Nephron progenitor cell (in vitro differentiated cells): ENCODE measurements around the gene ZFP91.

ENCODE experiments used
- DNase-seq: peaks from one replicate; pipeline ENCODE4 v3.0.0; 2021
- H3K27ac Mint-ChIP-seq: 2 replicates; pipeline ENCODE4 v1.8.0; 2021; ENCODE audit warnings: mild to moderate bottlenecking, moderate library complexity, mixed read lengths
- H3K27me3 Mint-ChIP-seq: 2 replicates; pipeline ENCODE4 v1.8.0; 2021; ENCODE audit warnings: mild to moderate bottlenecking, low read depth, mixed read lengths; ENCODE audit not compliant: poor library complexity
- H3K36me3 Mint-ChIP-seq: 2 replicates; pipeline ENCODE4 v1.8.0; 2021; ENCODE audit warnings: low read depth, mixed read lengths
- H3K4me1 Mint-ChIP-seq: 2 replicates; pipeline ENCODE4 v1.8.0; 2021; ENCODE audit warnings: mixed read lengths
- H3K4me3 Mint-ChIP-seq: 2 replicates; pipeline ENCODE4 v1.8.0; 2021; ENCODE audit warnings: mild to moderate bottlenecking, moderate library complexity, mixed read lengths
- H3K9me3 Mint-ChIP-seq: 2 replicates; pipeline ENCODE4 v1.8.0; 2021; ENCODE audit warnings: mild to moderate bottlenecking, moderate library complexity, mixed read lengths
- TF ChIP-seq, protein P1 (sequence below): fragments of 200-600 bp; sonication (generic); IDR thresholded peaks from 2 replicates; pipeline ENCODE4 v1.5.0; 2021; ENCODE audit warnings: antibody characterized with exemption

Gene ZFP91

DNA sequence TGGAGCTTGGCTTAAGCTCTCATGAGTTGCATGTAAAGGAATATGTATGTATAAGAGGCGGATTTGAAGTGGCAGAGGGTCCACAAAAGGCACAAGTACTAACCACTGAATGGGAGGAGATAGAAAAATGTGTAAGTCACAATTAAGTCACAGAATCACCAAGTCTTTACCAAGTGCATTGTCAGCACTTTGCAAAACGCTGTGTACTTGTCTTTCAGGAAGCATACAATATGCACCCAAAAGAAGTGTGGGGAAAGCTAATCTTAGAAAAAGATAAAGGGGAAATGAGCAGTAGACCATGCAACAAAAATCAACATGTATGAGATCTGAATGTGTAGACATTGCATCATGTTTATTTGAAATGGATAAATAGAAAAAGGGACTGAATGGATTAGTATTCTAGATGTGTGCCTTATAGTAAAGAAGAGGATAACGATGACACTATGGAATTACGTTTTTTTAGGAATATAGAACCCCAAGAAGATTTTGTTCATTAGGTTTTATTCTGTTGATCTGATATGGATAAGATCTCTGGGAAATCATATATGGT lies 48.1 kb downstream of the ZFP91 start:
- no peaks in the 10 kb centered on the region for H3K9me3 Mint-ChIP-seq
- no peaks in the 10 kb centered on the region for H3K27me3 Mint-ChIP-seq
- H3K4me3 Mint-ChIP-seq: no peak overlapping the region
- DNase-seq: no peak
- H3K36me3 Mint-ChIP-seq: peaks cover 34% of the 10 kb centered on the region
- no peak overlapping the region for H3K27ac Mint-ChIP-seq
- TF ChIP-seq, protein P1, sequence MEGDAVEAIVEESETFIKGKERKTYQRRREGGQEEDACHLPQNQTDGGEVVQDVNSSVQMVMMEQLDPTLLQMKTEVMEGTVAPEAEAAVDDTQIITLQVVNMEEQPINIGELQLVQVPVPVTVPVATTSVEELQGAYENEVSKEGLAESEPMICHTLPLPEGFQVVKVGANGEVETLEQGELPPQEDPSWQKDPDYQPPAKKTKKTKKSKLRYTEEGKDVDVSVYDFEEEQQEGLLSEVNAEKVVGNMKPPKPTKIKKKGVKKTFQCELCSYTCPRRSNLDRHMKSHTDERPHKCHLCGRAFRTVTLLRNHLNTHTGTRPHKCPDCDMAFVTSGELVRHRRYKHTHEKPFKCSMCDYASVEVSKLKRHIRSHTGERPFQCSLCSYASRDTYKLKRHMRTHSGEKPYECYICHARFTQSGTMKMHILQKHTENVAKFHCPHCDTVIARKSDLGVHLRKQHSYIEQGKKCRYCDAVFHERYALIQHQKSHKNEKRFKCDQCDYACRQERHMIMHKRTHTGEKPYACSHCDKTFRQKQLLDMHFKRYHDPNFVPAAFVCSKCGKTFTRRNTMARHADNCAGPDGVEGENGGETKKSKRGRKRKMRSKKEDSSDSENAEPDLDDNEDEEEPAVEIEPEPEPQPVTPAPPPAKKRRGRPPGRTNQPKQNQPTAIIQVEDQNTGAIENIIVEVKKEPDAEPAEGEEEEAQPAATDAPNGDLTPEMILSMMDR: no peak
- no peaks in the 10 kb centered on the region for H3K4me1 Mint-ChIP-seq

DNA sequence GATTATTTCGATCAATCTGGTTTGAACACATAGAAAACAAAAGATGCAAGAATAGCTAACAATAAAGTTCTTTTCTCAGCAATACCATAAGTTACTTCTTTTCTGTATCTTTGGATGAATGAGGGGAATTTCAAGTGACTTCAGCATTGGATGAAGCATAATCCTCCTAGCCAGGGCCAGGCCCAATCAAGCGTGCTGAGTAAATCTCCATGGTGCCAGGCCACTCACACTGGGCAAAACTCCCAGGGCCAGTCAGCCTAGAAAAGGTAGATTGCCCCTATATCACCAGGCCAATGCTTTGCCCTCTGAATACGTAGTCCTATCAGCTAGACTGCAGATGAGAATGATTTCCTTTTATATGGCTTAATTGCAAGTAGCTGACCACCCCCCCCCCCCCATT lies 49.6 kb downstream of the ZFP91 start:
- Mint-ChIP-seq H3K9me3 (no peaks in the 10 kb centered on the region), H3K4me1 (no peaks in the 10 kb centered on the region), H3K36me3 (peaks cover 20% of the 10 kb centered on the region), H3K4me3 (no peak overlapping the region), H3K27ac (no peak overlapping the region), H3K27me3 (no peaks in the 10 kb centered on the region)
- TF ChIP-seq, protein P1: no peak
- DNase-seq: no peak

- no peaks in the 10 kb centered on the region for H3K4me1 Mint-ChIP-seq
- peaks cover 8% of the 10 kb centered on the region for H3K36me3 Mint-ChIP-seq
- peak overlapping the region; percentile 90 for H3K27ac Mint-ChIP-seq
- H3K4me3 Mint-ChIP-seq: no peak overlapping the region
- no peak for DNase-seq
- no peaks in the 10 kb centered on the region for H3K9me3 Mint-ChIP-seq
- TF ChIP-seq, protein P1: peak; percentile 37
- no peaks in the 10 kb centered on the region for H3K27me3 Mint-ChIP-seq
These were observed 51.0 kb downstream of the ZFP91 start for GRCh38 chr11:58629857-58630256.

DNA sequence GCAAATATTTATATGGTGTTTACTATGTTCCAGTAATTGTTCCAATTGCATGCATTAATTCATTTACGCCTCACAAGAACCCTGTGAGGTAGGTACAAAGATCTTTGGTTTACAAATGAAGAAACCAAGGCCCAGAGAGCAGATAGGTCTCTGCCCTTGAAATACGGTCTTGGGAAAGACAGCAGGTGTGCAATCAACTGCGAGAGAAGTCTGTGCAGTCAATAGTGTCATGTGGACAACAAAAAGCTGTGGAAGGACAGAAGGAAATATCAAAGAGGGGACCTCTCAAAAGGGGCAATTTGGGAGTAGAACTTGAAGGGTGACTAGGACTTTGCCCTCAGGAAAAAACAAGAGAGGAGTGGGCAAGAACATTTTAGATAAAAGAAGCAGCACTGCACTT lies 52.5 kb downstream of the ZFP91 start:
- no peaks in the 10 kb centered on the region for H3K9me3 Mint-ChIP-seq
- TF ChIP-seq, protein P1: no peak
- H3K4me1 Mint-ChIP-seq: no peaks in the 10 kb centered on the region
- no peak overlapping the region for H3K4me3 Mint-ChIP-seq
- peaks cover 4% of the 10 kb centered on the region for H3K36me3 Mint-ChIP-seq
- no peaks in the 10 kb centered on the region for H3K27me3 Mint-ChIP-seq
- no peak overlapping the region for H3K27ac Mint-ChIP-seq
- DNase-seq: no peak

GRCh38 chr11:58632510-58632909 lies 53.6 kb downstream of the ZFP91 start:
- Mint-ChIP-seq H3K4me3 (no peak overlapping the region), H3K36me3 (peaks cover 4% of the 10 kb centered on the region), H3K27me3 (no peaks in the 10 kb centered on the region), H3K4me1 (no peaks in the 10 kb centered on the region), H3K9me3 (no peaks in the 10 kb centered on the region), H3K27ac (no peak overlapping the region)
- TF ChIP-seq, protein P1: no peak
- no peak for DNase-seq

GRCh38 chr11:58636587-58636986 lies 57.7 kb downstream of the ZFP91 start:
- H3K4me1 Mint-ChIP-seq: no peaks in the 10 kb centered on the region
- no peak overlapping the region for H3K27ac Mint-ChIP-seq
- no peaks in the 10 kb centered on the region for H3K36me3 Mint-ChIP-seq
- TF ChIP-seq, protein P1: no peak
- no peaks in the 10 kb centered on the region for H3K9me3 Mint-ChIP-seq
- H3K27me3 Mint-ChIP-seq: peaks cover 8% of the 10 kb centered on the region
- no peak overlapping the region for H3K4me3 Mint-ChIP-seq
- DNase-seq: no peak
